DND-41 (cell line): ENCODE results near the gene SLX1A.
A peak's percentile ranks its signal among the peaks of the same experiment; 100 is the strongest.

ENCODE experiments used
- ATAC-seq: fragments of 200-7000 bp; cut with Tn5 transposase; 3 replicates; pipeline ENCODE4 v1.9.1; 2021; ENCODE audit warnings: low read depth; ENCODE audit not compliant: insufficient read depth
- DNase-seq: peaks from one replicate; pipeline ENCODE4 v3.0.0-alpha.2; 2020
- H2AFZ ChIP-seq: 2 replicates; pipeline ENCODE4 v1.6.0; 2012; ENCODE audit warnings: low read depth, low read length
- H3K27ac ChIP-seq: 2 replicates; pipeline ENCODE4 v1.5.1; 2012; ENCODE audit warnings: low read length, inconsistent platforms
- H3K27me3 ChIP-seq: fragments of 200-600 bp; sonication (generic); 2 replicates; pipeline ENCODE4 v1.6.0; 2012; ENCODE audit warnings: low read length, mild to moderate bottlenecking, inconsistent platforms; ENCODE audit not compliant: insufficient read depth, poor library complexity
- H3K36me3 ChIP-seq: 2 replicates; pipeline ENCODE4 v1.5.1; 2012; ENCODE audit warnings: low read length, inconsistent platforms; ENCODE audit not compliant: insufficient read depth
- H3K4me1 ChIP-seq: 2 replicates; pipeline ENCODE4 v1.5.1; 2012; ENCODE audit warnings: mild to moderate bottlenecking, low read length; ENCODE audit not compliant: insufficient read depth
- H3K4me2 ChIP-seq: 2 replicates; pipeline ENCODE4 v1.6.0; 2012; ENCODE audit warnings: mild to moderate bottlenecking, moderate library complexity, low read length, inconsistent platforms; ENCODE audit not compliant: insufficient read depth
- H3K4me3 ChIP-seq, 2 experiments: fragments of 200-600 bp in 1 of 2; shearing (Covaris generic) in 1 of 2; 2 replicates each; pipeline ENCODE4 v1.5.1; 2012 to 2016; ENCODE audit warnings: inconsistent platforms in 2 of 2, low read length in 2 of 2, mild to moderate bottlenecking in 2 of 2, low read depth in 1 of 2, moderate library complexity in 1 of 2
- H3K79me2 ChIP-seq: 2 replicates; pipeline ENCODE4 v1.6.0; 2012; ENCODE audit warnings: low read length, inconsistent platforms; ENCODE audit not compliant: insufficient read depth
- H3K9ac ChIP-seq: 2 replicates; pipeline ENCODE4 v1.6.0; 2012; ENCODE audit warnings: low read depth, mild to moderate bottlenecking, inconsistent platforms, low read length, moderate library complexity
- H3K9me3 ChIP-seq: 2 replicates; pipeline ENCODE4 v1.5.1; 2012; ENCODE audit warnings: low read length, moderate library complexity, mild to moderate bottlenecking, inconsistent platforms; ENCODE audit not compliant: insufficient read depth, severe bottlenecking
- H4K20me1 ChIP-seq: 2 replicates; pipeline ENCODE4 v1.6.0; 2012; ENCODE audit warnings: low read length; ENCODE audit not compliant: insufficient read depth
- EZH2 ChIP-seq: IDR thresholded peaks from 3 replicates; pipeline ENCODE4 v1.6.1; 2012; ENCODE audit warnings: borderline replicate concordance, low read depth, mild to moderate bottlenecking, moderate library complexity, low read length, inconsistent platforms; ENCODE audit not compliant: severe bottlenecking
- TF ChIP-seq, protein P1 (sequence below): IDR thresholded peaks from 2 replicates; pipeline ENCODE4 v1.5.1; 2012; ENCODE audit warnings: borderline replicate concordance, low read length, moderate library complexity, mild to moderate bottlenecking; ENCODE audit not compliant: poor library complexity, severe bottlenecking; ENCODE audit errors: extremely low read depth

Gene SLX1A

DNA sequence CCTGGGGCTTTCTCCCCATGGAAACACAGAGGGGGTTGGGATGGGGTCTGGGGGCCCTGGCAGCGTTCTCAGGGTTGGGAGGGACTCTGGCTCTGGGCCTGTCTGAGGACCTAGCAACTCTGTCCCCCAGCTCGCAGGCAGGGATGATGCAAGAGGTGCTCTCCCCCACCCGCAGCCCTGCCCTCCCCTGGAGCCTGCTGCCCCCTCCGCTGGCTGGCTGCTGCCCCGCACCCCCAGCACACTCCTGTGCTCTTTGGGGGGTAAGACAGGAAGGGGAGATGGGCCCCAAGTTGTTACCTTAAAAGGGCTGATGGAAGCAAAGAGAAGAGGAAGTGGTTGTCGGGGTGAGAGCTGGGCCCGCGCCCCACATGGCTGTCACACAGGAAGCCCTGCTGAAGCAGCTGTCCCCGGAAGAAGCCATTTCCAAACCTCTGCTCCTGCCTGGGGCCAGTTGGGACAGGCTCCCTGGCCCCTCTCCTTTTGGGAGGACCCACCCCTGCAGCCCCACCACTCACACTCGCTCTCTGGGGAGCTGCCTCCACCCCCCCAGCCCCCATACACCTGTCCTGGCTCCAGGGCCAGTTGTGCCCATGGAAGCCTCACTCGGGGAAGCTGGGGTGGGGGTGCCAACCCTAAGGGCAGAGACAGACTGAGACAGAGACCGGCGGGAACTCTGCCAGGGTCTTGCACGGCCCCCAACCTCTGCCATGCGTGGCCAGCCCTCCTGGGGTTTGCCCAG is 7.8 kb upstream of the SLX1A start:
- Histone ChIP-seq H2AFZ (no peak overlapping the region; the same call in 1 of the 2 replicates), H4K20me1 (peaks cover 26% of the 10 kb centered on the region), H3K36me3 (peaks cover 41% of the 10 kb centered on the region), H3K4me2 (peak overlapping the region; percentile 90), H3K4me3 (peak overlapping the region; percentile 84 to 93), H3K27ac (peak overlapping the region; percentile 97), H3K27me3 (no peaks in the 10 kb centered on the region), H3K9me3 (no peaks in the 10 kb centered on the region), H3K9ac (peak overlapping the region; percentile 89), H3K4me1 (peaks cover 50% of the 10 kb centered on the region), H3K79me2 (peaks cover 47% of the 10 kb centered on the region)
- TF ChIP-seq EZH2 = no peak
- TF ChIP-seq, protein P1, sequence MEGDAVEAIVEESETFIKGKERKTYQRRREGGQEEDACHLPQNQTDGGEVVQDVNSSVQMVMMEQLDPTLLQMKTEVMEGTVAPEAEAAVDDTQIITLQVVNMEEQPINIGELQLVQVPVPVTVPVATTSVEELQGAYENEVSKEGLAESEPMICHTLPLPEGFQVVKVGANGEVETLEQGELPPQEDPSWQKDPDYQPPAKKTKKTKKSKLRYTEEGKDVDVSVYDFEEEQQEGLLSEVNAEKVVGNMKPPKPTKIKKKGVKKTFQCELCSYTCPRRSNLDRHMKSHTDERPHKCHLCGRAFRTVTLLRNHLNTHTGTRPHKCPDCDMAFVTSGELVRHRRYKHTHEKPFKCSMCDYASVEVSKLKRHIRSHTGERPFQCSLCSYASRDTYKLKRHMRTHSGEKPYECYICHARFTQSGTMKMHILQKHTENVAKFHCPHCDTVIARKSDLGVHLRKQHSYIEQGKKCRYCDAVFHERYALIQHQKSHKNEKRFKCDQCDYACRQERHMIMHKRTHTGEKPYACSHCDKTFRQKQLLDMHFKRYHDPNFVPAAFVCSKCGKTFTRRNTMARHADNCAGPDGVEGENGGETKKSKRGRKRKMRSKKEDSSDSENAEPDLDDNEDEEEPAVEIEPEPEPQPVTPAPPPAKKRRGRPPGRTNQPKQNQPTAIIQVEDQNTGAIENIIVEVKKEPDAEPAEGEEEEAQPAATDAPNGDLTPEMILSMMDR = no peak
- ATAC-seq (peak; percentile 73), DNase-seq (peak; percentile 94)

GRCh38 chr16:30186444-30186781 is 7.3 kb upstream of the SLX1A start:
- peaks cover 47% of the 10 kb centered on the region for H3K79me2 ChIP-seq
- H3K27ac ChIP-seq = peak overlapping the region; percentile 97
- H2AFZ ChIP-seq = no peak overlapping the region
- DNase-seq (no peak), ATAC-seq (no peak)
- H3K4me2 ChIP-seq = peak overlapping the region; percentile 90
- H3K9ac ChIP-seq = peak overlapping the region; percentile 89
- peak overlapping the region in 1 of 2 experiments; percentile 93; a peak in 2 of 4 replicates for H3K4me3 ChIP-seq
- peaks cover 50% of the 10 kb centered on the region for H3K4me1 ChIP-seq
- peaks cover 26% of the 10 kb centered on the region for H4K20me1 ChIP-seq
- no peaks in the 10 kb centered on the region for H3K27me3 ChIP-seq
- TF ChIP-seq, protein P1 = no peak
- TF ChIP-seq EZH2 = no peak
- H3K36me3 ChIP-seq = peaks cover 41% of the 10 kb centered on the region
- H3K9me3 ChIP-seq = no peaks in the 10 kb centered on the region

- peak overlapping the region; percentile 97 for H3K27ac ChIP-seq
- H3K4me1 ChIP-seq = peaks cover 50% of the 10 kb centered on the region
- peak overlapping the region; percentile 89 for H3K9ac ChIP-seq
- H3K36me3 ChIP-seq = peaks cover 41% of the 10 kb centered on the region
- peaks cover 47% of the 10 kb centered on the region for H3K79me2 ChIP-seq
- ATAC-seq (no peak), DNase-seq (peak; percentile 63)
- no peaks in the 10 kb centered on the region for H3K9me3 ChIP-seq
- no peaks in the 10 kb centered on the region for H3K27me3 ChIP-seq
- H3K4me2 ChIP-seq = peak overlapping the region; percentile 90
- peaks cover 26% of the 10 kb centered on the region for H4K20me1 ChIP-seq
- H3K4me3 ChIP-seq = peak overlapping the region in 1 of 2 experiments; percentile 93; a peak in 1 of 4 replicates
- H2AFZ ChIP-seq = no peak overlapping the region
- TF ChIP-seq, protein P1 = peak; percentile 68
- TF ChIP-seq EZH2 = no peak
These were observed 6.7 kb upstream of the SLX1A start for GRCh38 chr16:30186782-30187555.
